IPS-11a (cell line): ENCODE measurements around the gene EGFL7.

ENCODE experiments used
- H3K4me3 ChIP-seq: one replicate; pipeline ENCODE4 v1.5.1; 2013; ENCODE audit warnings: low read depth, low read length, control low read depth

EGFL7 gene

GRCh38 chr9:136658849-136659535 lies 3.7 kb upstream of the EGFL7 start:
- H3K4me3 ChIP-seq, result no peak overlapping the region

- no peak overlapping the region for H3K4me3 ChIP-seq
These were observed 2.6 kb upstream of the EGFL7 start for GRCh38 chr9:136659861-136660784.

- H3K4me3 ChIP-seq, result no peak overlapping the region
These were observed 1.7 kb upstream of the EGFL7 start for GRCh38 chr9:136660971-136661550.

- H3K4me3 ChIP-seq, result no peak overlapping the region
These were observed 933 bp upstream of the EGFL7 start for GRCh38 chr9:136661641-136662325.

- no peak overlapping the region for H3K4me3 ChIP-seq
These were observed 425 bp upstream of the EGFL7 start for GRCh38 chr9:136662326-136662655.

GRCh38 chr9:136664000-136664915 lies 1.5 kb downstream of the EGFL7 start:
- no peak overlapping the region for H3K4me3 ChIP-seq

GRCh38 chr9:136665111-136665703 lies 2.5 kb downstream of the EGFL7 start:
- H3K4me3 ChIP-seq, result peak overlapping the region; percentile 27

- peak overlapping the region; percentile 33 for H3K4me3 ChIP-seq
These were observed 3.1 kb downstream of the EGFL7 start for GRCh38 chr9:136665704-136666371.

- peak overlapping the region; percentile 8 for H3K4me3 ChIP-seq
These were observed 3.9 kb downstream of the EGFL7 start for GRCh38 chr9:136666372-136667213.

GRCh38 chr9:136667214-136667939 lies 4.7 kb downstream of the EGFL7 start:
- no peak overlapping the region for H3K4me3 ChIP-seq

GRCh38 chr9:136667940-136668760 lies 5.4 kb downstream of the EGFL7 start:
- H3K4me3 ChIP-seq, result no peak overlapping the region

GRCh38 chr9:136668983-136669790 lies 6.5 kb downstream of the EGFL7 start:
- no peak overlapping the region for H3K4me3 ChIP-seq

- H3K4me3 ChIP-seq, result no peak overlapping the region
These were observed 7.2 kb downstream of the EGFL7 start for GRCh38 chr9:136669791-136670464.

- H3K4me3 ChIP-seq, result no peak overlapping the region
These were observed 8.0 kb downstream of the EGFL7 start for GRCh38 chr9:136670576-136671253.

GRCh38 chr9:136671254-136671614 lies 8.5 kb downstream of the EGFL7 start:
- H3K4me3 ChIP-seq, result no peak overlapping the region
